AG09319 (cell line): ENCODE results near the gene TREML4.

Source experiments
- DNase-seq: peaks from one replicate; pipeline ENCODE4 v3.0.0-alpha.2; 2010; ENCODE audit warnings: low read depth; ENCODE audit errors: extremely low read depth
- CTCF ChIP-seq: IDR thresholded peaks from 2 replicates; pipeline ENCODE4 v1.5.1; 2011; ENCODE audit warnings: low read depth, mild to moderate bottlenecking, inconsistent platforms, low read length, moderate library complexity

TREML4 gene

GRCh38 chr6:41224800-41225199 is 3.3 kb upstream of the TREML4 start:
- TF ChIP-seq CTCF, result no peak
- DNase-seq, result no peak

GRCh38 chr6:41226752-41227151 is 1.4 kb upstream of the TREML4 start:
- DNase-seq, result no peak
- TF ChIP-seq CTCF, result no peak

- no peak for DNase-seq
- no peak for TF ChIP-seq CTCF
Observed at GRCh38 chr6:41228616-41229015, 467 bp downstream of the TREML4 start.

- no peak for DNase-seq
- TF ChIP-seq CTCF, result no peak
Observed at GRCh38 chr6:41229721-41230120, 1.6 kb downstream of the TREML4 start.

- DNase-seq, result no peak
- TF ChIP-seq CTCF, result no peak
Observed at GRCh38 chr6:41231246-41231645, 3.1 kb downstream of the TREML4 start.

- TF ChIP-seq CTCF, result no peak
- DNase-seq, result no peak
Observed at GRCh38 chr6:41232667-41233066, 4.5 kb downstream of the TREML4 start.

- no peak for TF ChIP-seq CTCF
- no peak for DNase-seq
Observed at GRCh38 chr6:41236276-41236675, 8.1 kb downstream of the TREML4 start.
